ENCODE data around the gene RPL19. TPM values are rescaled to one million over a fixed set of nuclear protein-coding genes. Genes with fewer than 3 reads are reported as not detected.

Gene RPL19
- total RNA-seq, 1 donor: 2,108 TPM

DNA sequence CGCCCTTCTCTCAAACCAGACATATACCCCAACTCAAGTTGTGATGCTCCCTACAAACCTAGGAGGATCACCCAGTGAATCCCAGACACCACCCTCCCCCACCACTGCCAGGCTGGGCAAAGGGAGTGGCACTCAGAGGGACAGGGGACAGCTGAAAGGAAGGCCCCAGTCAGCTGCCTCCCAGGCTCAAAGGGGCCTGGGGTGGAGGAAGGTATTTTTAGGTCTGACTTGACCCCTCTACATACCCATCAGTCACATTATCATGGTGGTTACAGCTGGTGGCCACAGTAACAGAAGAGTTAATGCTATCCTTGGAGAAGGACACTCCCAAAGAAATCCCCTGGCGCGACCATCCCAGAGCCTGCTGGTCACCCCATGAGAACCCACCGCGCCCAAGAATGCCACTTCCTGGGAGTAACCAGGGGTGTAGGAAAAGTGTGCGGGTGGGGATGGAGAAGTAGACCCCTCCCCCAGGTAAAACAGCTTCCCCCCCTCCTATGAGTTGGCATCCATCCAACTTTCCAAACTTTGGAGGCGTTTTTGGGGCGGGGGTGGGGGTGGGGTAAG lies 3.8 kb upstream of the RPL19 start:
- DNase-seq (ENCODE audit: low read depth): no peak
- TF ChIP-seq, protein P1, sequence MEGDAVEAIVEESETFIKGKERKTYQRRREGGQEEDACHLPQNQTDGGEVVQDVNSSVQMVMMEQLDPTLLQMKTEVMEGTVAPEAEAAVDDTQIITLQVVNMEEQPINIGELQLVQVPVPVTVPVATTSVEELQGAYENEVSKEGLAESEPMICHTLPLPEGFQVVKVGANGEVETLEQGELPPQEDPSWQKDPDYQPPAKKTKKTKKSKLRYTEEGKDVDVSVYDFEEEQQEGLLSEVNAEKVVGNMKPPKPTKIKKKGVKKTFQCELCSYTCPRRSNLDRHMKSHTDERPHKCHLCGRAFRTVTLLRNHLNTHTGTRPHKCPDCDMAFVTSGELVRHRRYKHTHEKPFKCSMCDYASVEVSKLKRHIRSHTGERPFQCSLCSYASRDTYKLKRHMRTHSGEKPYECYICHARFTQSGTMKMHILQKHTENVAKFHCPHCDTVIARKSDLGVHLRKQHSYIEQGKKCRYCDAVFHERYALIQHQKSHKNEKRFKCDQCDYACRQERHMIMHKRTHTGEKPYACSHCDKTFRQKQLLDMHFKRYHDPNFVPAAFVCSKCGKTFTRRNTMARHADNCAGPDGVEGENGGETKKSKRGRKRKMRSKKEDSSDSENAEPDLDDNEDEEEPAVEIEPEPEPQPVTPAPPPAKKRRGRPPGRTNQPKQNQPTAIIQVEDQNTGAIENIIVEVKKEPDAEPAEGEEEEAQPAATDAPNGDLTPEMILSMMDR (IDR thresholded peaks at IDR 0.05; ENCODE audit: insufficient read depth, low read length): no peak
- H3K4me3 ChIP-seq (ENCODE audit: low read depth, low read length): peak overlapping the region; percentile 81

DNA sequence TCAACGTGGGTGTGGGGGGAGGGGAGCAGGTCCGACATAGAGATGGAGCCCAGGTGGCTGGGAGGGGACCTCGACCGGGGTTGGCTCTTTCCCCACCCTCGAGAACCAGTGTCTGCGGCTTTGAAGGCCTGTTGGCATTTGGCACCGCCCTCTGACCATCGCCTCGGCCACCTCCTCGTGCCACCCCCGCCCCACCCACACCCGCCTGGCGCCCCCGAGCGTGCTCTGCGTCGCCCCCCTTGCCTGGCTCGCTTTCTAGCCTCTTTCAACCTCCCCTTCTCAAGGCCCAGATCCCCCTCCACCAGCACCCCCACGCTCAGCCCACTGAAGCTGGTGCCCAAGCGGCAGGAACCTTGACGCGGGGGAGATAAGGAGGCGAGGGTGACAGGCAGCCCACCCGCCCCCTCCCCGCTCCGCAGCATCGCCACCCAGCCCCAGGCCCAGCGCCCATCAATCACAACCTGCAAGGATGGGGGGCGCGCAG lies 3.2 kb upstream of the RPL19 start:
- DNase-seq (ENCODE audit: low read depth): no peak
- TF ChIP-seq, protein P1 (IDR thresholded peaks at IDR 0.05; ENCODE audit: insufficient read depth, low read length): no peak
- peak overlapping the region; percentile 81 for H3K4me3 ChIP-seq (ENCODE audit: low read depth, low read length)

DNA sequence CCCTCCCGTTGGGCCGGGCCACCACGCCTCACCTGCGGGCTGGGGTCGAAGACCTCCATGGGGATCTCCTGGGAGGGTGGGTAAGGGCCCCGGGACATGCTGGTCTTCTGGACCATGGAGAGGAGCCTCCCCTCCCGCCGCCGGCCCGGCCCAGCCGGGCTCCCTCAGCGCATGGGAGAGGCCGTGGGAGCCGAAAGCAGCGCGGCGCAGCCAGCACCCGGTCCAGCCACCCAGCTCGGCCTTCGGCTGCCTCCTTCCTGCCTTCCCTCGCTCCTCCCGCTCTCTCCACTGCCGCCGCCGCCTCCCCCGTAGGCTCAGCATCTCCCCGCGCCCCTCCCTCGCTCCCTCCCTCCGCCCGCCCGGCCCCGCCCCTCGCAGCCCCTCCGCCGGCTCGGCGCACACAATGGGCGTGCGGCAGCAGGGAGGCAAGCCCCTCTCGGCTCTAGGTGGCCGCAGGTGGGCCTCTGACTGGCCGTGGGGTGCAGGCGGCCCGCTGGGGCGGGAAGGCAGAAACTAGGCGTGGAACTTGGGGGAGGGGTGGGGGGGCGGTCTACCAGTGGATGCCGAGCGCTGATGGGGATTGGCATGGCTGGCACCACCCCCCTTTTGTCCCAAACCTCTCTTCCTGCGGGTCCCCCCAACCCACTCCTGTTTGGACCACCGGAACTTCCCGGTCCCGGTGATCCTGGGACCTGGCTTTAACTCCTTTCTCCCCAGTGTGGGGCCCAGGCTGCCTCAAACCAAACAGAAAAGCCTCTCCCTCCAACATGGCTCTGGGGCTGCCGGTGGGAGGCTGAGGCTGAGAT lies 2.5 kb upstream of the RPL19 start, which contains the start of gene CACNB1:
Gene CACNB1, minus strand, starts transcription at position 290 of the 806 bp plus-strand sequence. Its CDS starts 174 bp downstream, at position 116.
- DNase-seq (ENCODE audit: low read depth): peak; percentile 62
- TF ChIP-seq, protein P1 (IDR thresholded peaks at IDR 0.05; ENCODE audit: insufficient read depth, low read length): no peak

DNA sequence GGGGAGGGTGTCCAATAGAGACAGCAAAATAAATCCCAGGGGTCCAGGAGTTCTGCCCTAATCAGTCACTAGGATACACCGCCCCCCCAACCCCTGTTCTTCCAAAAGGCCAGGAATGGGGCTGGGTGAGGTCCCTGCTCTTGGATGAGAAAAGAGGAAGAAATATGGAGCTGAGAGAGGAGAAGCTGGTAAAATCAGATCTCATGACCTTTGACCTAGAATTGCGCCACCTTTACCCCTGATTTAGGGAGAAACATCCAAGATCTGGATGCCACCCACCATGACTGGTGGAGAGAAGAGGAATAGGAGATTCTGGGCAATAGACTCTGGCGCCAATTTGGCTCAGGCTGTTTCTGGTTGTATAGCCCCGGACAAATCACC lies 1.9 kb upstream of the RPL19 start:
- DNase-seq (ENCODE audit: low read depth): no peak
- H3K4me3 ChIP-seq (ENCODE audit: low read depth, low read length): peak overlapping the region; percentile 81
- TF ChIP-seq, protein P1 (IDR thresholded peaks at IDR 0.05; ENCODE audit: insufficient read depth, low read length): no peak

More for the DNA sequence above, 2.5 kb upstream of the RPL19 start, which contains the start of gene CACNB1:
- H3K4me3 ChIP-seq (ENCODE audit: low read depth, low read length): peak within 1 kb of the TSS; percentile 81

DNA sequence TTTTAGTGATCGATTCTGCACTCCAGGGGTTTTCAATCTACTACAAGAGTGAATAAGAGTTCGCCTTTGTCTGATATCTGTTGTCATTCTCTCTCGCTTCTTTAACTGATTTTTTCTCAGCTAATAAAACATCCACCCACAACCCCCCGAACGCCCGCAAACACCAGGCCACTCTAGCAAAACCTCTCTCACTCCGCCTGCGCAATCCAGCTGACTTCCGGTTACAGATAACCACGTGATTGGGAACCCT lies 338 bp upstream of the RPL19 start:
- DNase-seq (ENCODE audit: low read depth): peak; percentile 98
- TF ChIP-seq, protein P1 (IDR thresholded peaks at IDR 0.05; ENCODE audit: insufficient read depth, low read length): no peak
- H3K4me3 ChIP-seq (ENCODE audit: low read depth, low read length): peak overlapping the region; percentile 59

DNA sequence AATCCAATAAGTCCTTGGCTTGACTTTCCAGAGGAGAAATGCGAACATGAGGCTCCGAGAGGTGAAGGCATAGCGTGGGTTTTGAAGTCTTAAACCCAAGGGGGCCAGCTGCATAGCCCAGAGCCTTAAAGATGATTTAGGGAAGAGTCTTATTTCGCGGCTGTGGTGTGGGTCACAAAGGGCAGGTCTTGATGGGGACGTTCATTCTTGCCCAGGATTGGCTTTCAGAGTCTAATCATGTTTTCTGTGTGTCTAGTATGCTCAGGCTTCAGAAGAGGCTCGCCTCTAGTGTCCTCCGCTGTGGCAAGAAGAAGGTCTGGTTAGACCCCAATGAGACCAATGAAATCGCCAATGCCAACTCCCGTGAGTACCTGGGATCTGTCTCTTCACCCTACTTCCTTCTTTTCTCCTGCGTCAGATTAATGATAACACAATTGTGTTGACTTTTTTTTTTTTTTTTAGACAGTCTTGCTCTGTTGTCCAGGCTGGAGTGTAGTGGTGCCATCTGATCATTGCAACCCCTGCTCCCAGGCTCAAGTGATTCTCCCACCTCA lies 951 bp downstream of the RPL19 start:
- no peak for DNase-seq (ENCODE audit: low read depth)
- TF ChIP-seq, protein P1 (IDR thresholded peaks at IDR 0.05; ENCODE audit: insufficient read depth, low read length): no peak
- peak overlapping the region; percentile 96 for H3K4me3 ChIP-seq (ENCODE audit: low read depth, low read length)
